ENCODE data around the gene OVOL3.

OVOL3 gene

GRCh38 chr19:36136964-36137686, 26.2 kb downstream of the OVOL3 start:
- FAIRE-seq: no peak

- no peak for FAIRE-seq
Observed at GRCh38 chr19:36139120-36139472, 28.2 kb downstream of the OVOL3 start.

GRCh38 chr19:36139473-36140303, 28.7 kb downstream of the OVOL3 start, which contains the start of gene CAPNS1:
Gene CAPNS1, plus strand, starts transcription at chr19:36140066. Its CDS starts 946 bp downstream, at chr19:36141012.
- FAIRE-seq: peak; percentile 64

- FAIRE-seq: no peak
Observed at GRCh38 chr19:36140304-36141038, 29.5 kb downstream of the OVOL3 start.

- no peak for FAIRE-seq
Observed at GRCh38 chr19:36141039-36141927, 30.3 kb downstream of the OVOL3 start.

- no peak for FAIRE-seq
Observed at GRCh38 chr19:36142046-36142445, 31.1 kb downstream of the OVOL3 start.

GRCh38 chr19:36142496-36142895, 31.6 kb downstream of the OVOL3 start:
- FAIRE-seq: no peak

- no peak for FAIRE-seq
Observed at GRCh38 chr19:36144624-36145023, 33.7 kb downstream of the OVOL3 start.

GRCh38 chr19:36149673-36150406, 38.9 kb downstream of the OVOL3 start:
- FAIRE-seq: no peak

GRCh38 chr19:36150586-36150985, 39.6 kb downstream of the OVOL3 start:
- FAIRE-seq: no peak

- FAIRE-seq: no peak
Observed at GRCh38 chr19:36151144-36152018, 40.4 kb downstream of the OVOL3 start.

GRCh38 chr19:36152019-36152351, 41.0 kb downstream of the OVOL3 start:
- FAIRE-seq: no peak

GRCh38 chr19:36152352-36153091, 41.6 kb downstream of the OVOL3 start, which contains the start of gene COX7A1:
Gene COX7A1, minus strand, starts transcription at chr19:36152447. Its CDS starts 40 bp downstream, at chr19:36152407.
- no peak for FAIRE-seq

- no peak for FAIRE-seq
Observed at GRCh38 chr19:36153126-36153525, 42.2 kb downstream of the OVOL3 start.

- no peak for FAIRE-seq
Observed at GRCh38 chr19:36160821-36161596, 50.1 kb downstream of the OVOL3 start.

All from A204.1 (cell line).